Measurements from ENCODE around the gene PADI2. TPM values are rescaled to one million over a fixed set of nuclear protein-coding genes. Genes with fewer than 3 reads are reported as not detected.

PADI2 gene
- total and polyA plus RNA-seq, 2 of the 8 experiments (the other 6 are each of a cell fraction or from before 2014, with no cell fraction given): 1.6 to 7.5 TPM

GRCh38 chr1:17032741-17033140 is 86.5 kb downstream of the PADI2 start:
- no peak overlapping the region for H2BK12ac ChIP-seq (ENCODE audit: low read depth, low read length)
- 94% methylated on average over 3 of the region's 3 CpGs; no CpG with 5 or more reads in 1 of the 2 experiments for WGBS, 2 experiments (ENCODE audit: extremely low coverage in 1 of 2, insufficient coverage in 1 of 2, insufficient read length in 1 of 2, insufficient replicate concordance in 2 of 2, low coverage in 1 of 2, low lambda C conversion rate in 2 of 2, missing lambda C conversion rate in 1 of 2)
- H2AFZ ChIP-seq (ENCODE audit: low read length): no peak overlapping the region
- no peak overlapping the region for H3K56ac ChIP-seq (replicated peaks; ENCODE audit: insufficient read length, low read depth, low read length)
- H2BK15ac ChIP-seq (ENCODE audit: low read length): no peak overlapping the region
- no peaks in the 10 kb centered on the region for H3K9me3 ChIP-seq (ENCODE audit: insufficient read depth in 2 of 2, low read depth in 1 of 2, low read length in 1 of 2)
- no peak overlapping the region for H3K4ac ChIP-seq (replicated peaks; ENCODE audit: insufficient read length, low read depth, low read length)
- H3K4me1 ChIP-seq (replicated peaks in 1 of 4; ENCODE audit: control insufficient read depth in 3 of 4, insufficient read depth in 4 of 4, low read length in 3 of 4): no peaks in the 10 kb centered on the region
- H3K23ac ChIP-seq (ENCODE audit: insufficient read length): no peak overlapping the region
- no peak overlapping the region for H4K8ac ChIP-seq (ENCODE audit: extremely low read depth, insufficient read depth, low read length)
- no peak overlapping the region for H3K27ac ChIP-seq (ENCODE audit: low read depth, low read length)
- no peaks in the 10 kb centered on the region for H3K79me1 ChIP-seq (ENCODE audit: low read depth, low read length)
- H3K14ac ChIP-seq (ENCODE audit: insufficient read length): no peak overlapping the region
- H2BK5ac ChIP-seq (ENCODE audit: low read depth, low read length): no peak overlapping the region
- ChIA-PET CTCF (ENCODE audit: partially characterized antibody) (interaction anchor here (0.7 to 2.9 kb wide), 9 partner anchors 10 to 72 kb away, joined by 3 to 15 read pairs (median 3); no protein-coding TSS in a partner anchor), POLR2A (ENCODE audit: partially characterized antibody) (interaction anchor here (1.0 kb wide), 1 partner anchor 24 kb away, joined by 3 read pairs; no protein-coding TSS in a partner anchor)
- H3K18ac ChIP-seq (ENCODE audit: extremely low read depth, low read length): no peak overlapping the region
- H3K23me2 ChIP-seq (ENCODE audit: low read depth, low read length): no peaks in the 10 kb centered on the region
- TF ChIP-seq KDM5A (IDR thresholded peaks at IDR 0.05; ENCODE audit: low read length) (no peak), JUND (IDR thresholded peaks at IDR 0.05; ENCODE audit: low read length) (no peak), SUZ12 (IDR thresholded peaks at IDR 0.05; ENCODE audit: low read length) (no peak), CTBP2 (IDR thresholded peaks at IDR 0.05; ENCODE audit: borderline replicate concordance, insufficient read depth, insufficient read length, low read length) (no peak), E2F6 (IDR thresholded peaks at IDR 0.05) (no peak)
- peaks cover 0 to 2% of the 10 kb centered on the region in 2 experiments for H4K20me1 ChIP-seq (replicated peaks in 1 of 2; ENCODE audit: control insufficient read depth in 1 of 2, insufficient read depth in 2 of 2, low read length in 2 of 2)
- no peak overlapping the region for H2BK120ac ChIP-seq (replicated peaks; ENCODE audit: low read depth, low read length)
- no peaks in the 10 kb centered on the region for H3K79me2 ChIP-seq (ENCODE audit: control insufficient read depth in 1 of 2, insufficient read depth in 2 of 2, low read length in 2 of 2)
- H4K91ac ChIP-seq (replicated peaks; ENCODE audit: insufficient read length, low read length): no peak overlapping the region
- FAIRE-seq: no peak
- H3K36me3 ChIP-seq (ENCODE audit: control insufficient read depth in 2 of 4, insufficient read depth in 4 of 4, low read length in 3 of 4): peaks cover 4 to 35% (median 11%) of the 10 kb centered on the region in 4 experiments; a peak in 6 of 8 replicates
- H3K9ac ChIP-seq (replicated peaks in 1 of 4; ENCODE audit: extremely low read depth in 1 of 4, low read depth in 3 of 4, low read length in 3 of 4): no peak overlapping the region
- no peak overlapping the region for H2AK5ac ChIP-seq (ENCODE audit: low read depth, low read length)
- H3K27me3 ChIP-seq (replicated peaks in 1 of 4; ENCODE audit: control insufficient read depth in 3 of 4, extremely low read depth in 1 of 4, insufficient read depth in 3 of 4, low read length in 3 of 4): no peaks in the 10 kb centered on the region
- H3K4me2 ChIP-seq (ENCODE audit: insufficient read depth in 1 of 2, low read depth in 2 of 2, low read length in 2 of 2): no peak overlapping the region
- no peak for DNase-seq (ENCODE audit: low read depth in 1 of 2, low spot score in 2 of 2)
- no peak overlapping the region for H3K4me3 ChIP-seq (ENCODE audit: extremely low read depth in 1 of 4, insufficient read depth in 2 of 4, low read depth in 3 of 4, low read length in 4 of 4)
- no peak overlapping the region for H2BK20ac ChIP-seq (ENCODE audit: low read length)
- H4K5ac ChIP-seq (ENCODE audit: insufficient read length, low read depth, low read length): no peak overlapping the region
